H9 (cell line): ENCODE results near the gene RIGI. TPM values are rescaled to one million over a fixed set of nuclear protein-coding genes. Genes with fewer than 3 reads are reported as not detected.
"Not testable (repeated sequence)": the region's sequence is repeated elsewhere in the genome, so short reads cannot be mapped to it uniquely, and the experiment has no call there.

Source experiments
- DNase-seq: peaks from one replicate; pipeline ENCODE4 v3.0.0-alpha.2; 2017
- H2AFZ ChIP-seq: one replicate; pipeline ENCODE4 v1.6.1; 2013; ENCODE audit warnings: mild to moderate bottlenecking, low read length, control low read depth, moderate library complexity
- H2AK5ac ChIP-seq: 2 replicates; pipeline ENCODE4 v1.6.1; 2013; ENCODE audit warnings: low read length, control low read depth, mixed read lengths; ENCODE audit not compliant: insufficient read length
- H2BK120ac ChIP-seq: one replicate; pipeline ENCODE4 v1.6.1; 2013; ENCODE audit warnings: low read depth, mild to moderate bottlenecking, low read length, control low read depth, inconsistent platforms; ENCODE audit not compliant: poor library complexity, severe bottlenecking
- H2BK12ac ChIP-seq: 2 replicates; pipeline ENCODE4 v1.6.1; 2013; ENCODE audit warnings: low read length, control low read depth, mixed read lengths, low read depth; ENCODE audit not compliant: insufficient read length
- H2BK15ac ChIP-seq: 2 replicates; pipeline ENCODE4 v1.6.1; 2013; ENCODE audit warnings: low read depth, low read length, control low read depth
- H2BK20ac ChIP-seq: one replicate; pipeline ENCODE4 v1.6.1; 2013; ENCODE audit warnings: low read depth, mild to moderate bottlenecking, low read length, control low read depth, inconsistent platforms; ENCODE audit not compliant: poor library complexity, severe bottlenecking
- H2BK5ac ChIP-seq: 2 replicates; pipeline ENCODE4 v1.6.1; 2013; ENCODE audit warnings: low read length, control low read depth, mixed read lengths; ENCODE audit not compliant: insufficient read length
- H3K14ac ChIP-seq: 2 replicates; pipeline ENCODE4 v1.6.1; 2013; ENCODE audit warnings: low read length, control low read depth; ENCODE audit not compliant: insufficient read depth
- H3K18ac ChIP-seq: 2 replicates; pipeline ENCODE4 v1.6.1; 2013; ENCODE audit warnings: low read depth, mild to moderate bottlenecking, mixed read lengths, low read length, control low read depth; ENCODE audit not compliant: insufficient read length
- H3K23ac ChIP-seq: 2 replicates; pipeline ENCODE4 v1.6.1; 2013; ENCODE audit warnings: low read length, control low read depth, mixed read lengths, low read depth; ENCODE audit not compliant: insufficient read length
- H3K23me2 ChIP-seq: 2 replicates; pipeline ENCODE4 v1.6.1; 2013; ENCODE audit warnings: low read depth, mild to moderate bottlenecking, mixed read lengths, low read length, control low read depth; ENCODE audit not compliant: insufficient read length, poor library complexity, severe bottlenecking
- H3K27ac ChIP-seq: 2 replicates; pipeline ENCODE4 v1.5.1; 2013; ENCODE audit warnings: low read length, control low read depth, mixed read lengths, low read depth; ENCODE audit not compliant: insufficient read length
- H3K27me3 ChIP-seq: 2 replicates; pipeline ENCODE4 v1.6.1; 2013; ENCODE audit warnings: low read length, control low read depth, inconsistent platforms; ENCODE audit not compliant: insufficient read depth
- H3K4ac ChIP-seq: 2 replicates; pipeline ENCODE4 v1.6.1; 2013; ENCODE audit warnings: low read depth, mild to moderate bottlenecking, control low read depth, inconsistent platforms, low read length, moderate library complexity
- H3K4me1 ChIP-seq: 2 replicates; pipeline ENCODE4 v1.6.1; 2013; ENCODE audit warnings: low read length, control low read depth, inconsistent platforms; ENCODE audit not compliant: insufficient read depth
- H3K4me2 ChIP-seq: 2 replicates; pipeline ENCODE4 v1.6.1; 2013; ENCODE audit warnings: low read length, control low read depth, mixed read lengths; ENCODE audit not compliant: insufficient read length, insufficient read depth
- H3K56ac ChIP-seq: 2 replicates; pipeline ENCODE4 v1.6.1; 2013; ENCODE audit warnings: low read depth, mild to moderate bottlenecking, mixed read lengths, low read length, control low read depth; ENCODE audit not compliant: insufficient read length
- H3K79me1 ChIP-seq: 2 replicates; pipeline ENCODE4 v1.6.1; 2013; ENCODE audit warnings: low read depth, mild to moderate bottlenecking, moderate library complexity, low read length, control low read depth, inconsistent platforms; ENCODE audit not compliant: insufficient read depth, poor library complexity, severe bottlenecking
- H3K79me2 ChIP-seq: 2 replicates; pipeline ENCODE4 v1.6.1; 2013; ENCODE audit warnings: low read length, control low read depth, inconsistent platforms; ENCODE audit not compliant: insufficient read depth
- H3K9ac ChIP-seq: 2 replicates; pipeline ENCODE4 v1.6.1; 2013; ENCODE audit warnings: low read length, control low read depth, mixed read lengths; ENCODE audit not compliant: insufficient read length; ENCODE audit errors: extremely low read depth
- H3K9me3 ChIP-seq: one replicate; pipeline ENCODE4 v1.6.1; 2013; ENCODE audit warnings: low read depth, low read length, inconsistent platforms; ENCODE audit not compliant: control insufficient read depth
- H3T11ph ChIP-seq: one replicate; pipeline ENCODE4 v1.6.1; 2013; ENCODE audit warnings: mild to moderate bottlenecking, low read length, control low read depth, inconsistent platforms
- H4K20me1 ChIP-seq: one replicate; pipeline ENCODE4 v1.6.1; 2013; ENCODE audit not compliant: control insufficient read depth, insufficient read length, insufficient read depth
- H4K5ac ChIP-seq: 2 replicates; pipeline ENCODE4 v1.6.1; 2013; ENCODE audit warnings: low read depth, mild to moderate bottlenecking, mixed read lengths, low read length, control low read depth; ENCODE audit not compliant: insufficient read length
- H4K8ac ChIP-seq: replicated peaks from 2 replicates; pipeline ENCODE4 v1.6.1; 2013; ENCODE audit warnings: low read length, control low read depth, mixed read lengths, low read depth; ENCODE audit not compliant: insufficient read length
- H4K91ac ChIP-seq: 2 replicates; pipeline ENCODE4 v1.6.1; 2013; ENCODE audit warnings: low read depth, mild to moderate bottlenecking, moderate library complexity, mixed read lengths, low read length, control low read depth; ENCODE audit not compliant: insufficient read length
- H3K27ac Mint-ChIP-seq, 3 experiments: 2 replicates in 2 of 3; 3 replicates in 1 of 3; pipeline ENCODE4 v1.8.0; 2020 to 2021; ENCODE audit warnings: mixed read lengths in 3 of 3, mild to moderate bottlenecking in 1 of 3, moderate library complexity in 1 of 3
- H3K27me3 Mint-ChIP-seq: 2 replicates; pipeline ENCODE4 v1.8.0; 2021; ENCODE audit warnings: low read depth, mild to moderate bottlenecking, moderate library complexity, mixed read lengths
- H3K36me3 Mint-ChIP-seq, 3 experiments: 2 replicates in 2 of 3; 3 replicates in 1 of 3; pipeline ENCODE4 v1.8.0; 2020 to 2021; ENCODE audit warnings: low read depth in 3 of 3, mixed read lengths in 3 of 3; ENCODE audit not compliant: insufficient read depth in 1 of 3
- H3K4me1 Mint-ChIP-seq, 2 experiments: 2 replicates each; pipeline ENCODE4 v1.8.0; 2020; ENCODE audit warnings: mixed read lengths in 2 of 2
- H3K4me3 Mint-ChIP-seq, 2 experiments: 2 replicates in 1 of 2; 3 replicates in 1 of 2; pipeline ENCODE4 v1.8.0; 2020 to 2021; ENCODE audit warnings: mild to moderate bottlenecking in 2 of 2, mixed read lengths in 2 of 2, moderate library complexity in 1 of 2
- H3K9me3 Mint-ChIP-seq, 2 experiments: 2 replicates in 1 of 2; 3 replicates in 1 of 2; pipeline ENCODE4 v1.8.0; 2020; ENCODE audit warnings: mild to moderate bottlenecking in 2 of 2, mixed read lengths in 2 of 2, moderate library complexity in 1 of 2
- CTCF ChIP-seq: fragments of 200-600 bp; sonication (generic); conservative IDR thresholded peaks from 3 replicates; pipeline ENCODE4 v1.8.0; 2021; ENCODE audit warnings: antibody characterized with exemption, mild to moderate bottlenecking
- WGBS: extraction: QIAGEN DNeasy Blood & Tissue Kit; methylation state at CpG from one replicate; pipeline ENCODE4 v1.1.7; 2013; ENCODE audit warnings: missing lambda C conversion rate, low lambda C conversion rate, mixed read lengths; ENCODE audit not compliant: insufficient read length; ENCODE audit errors: extremely low coverage; 5-methylcytosine and 5-hydroxymethylcytosine counted together
- total RNA-seq: library from RNA; stranded (reverse); gene quantifications from 2 replicates; pipeline ENCODE4 v1.2.1, GENCODE V29; 2021

RIGI gene
- total RNA-seq, 1 experiment from 2014 or later, result 4.1 TPM

DNA sequence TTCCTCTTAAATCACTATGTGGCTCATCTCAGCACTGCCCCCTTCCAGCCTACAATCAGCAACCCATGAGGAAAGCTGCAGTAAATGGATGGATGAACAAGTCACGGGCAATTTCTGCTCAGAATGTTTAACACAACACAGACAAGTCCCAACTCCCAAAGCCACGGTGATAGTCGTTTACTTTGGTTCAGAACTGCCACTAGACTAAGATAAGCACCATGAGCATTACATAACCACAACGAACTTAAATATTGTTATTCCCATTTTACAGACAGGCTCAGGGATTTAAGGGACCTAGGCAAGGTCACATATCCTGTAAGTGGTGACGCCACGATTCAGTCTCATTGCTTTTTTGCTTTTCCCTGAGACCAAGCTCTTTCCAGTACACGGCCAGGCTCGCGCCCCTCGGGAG, 24.2 kb upstream of the RIGI start:
- no peak overlapping the region for H2AFZ ChIP-seq

DNA sequence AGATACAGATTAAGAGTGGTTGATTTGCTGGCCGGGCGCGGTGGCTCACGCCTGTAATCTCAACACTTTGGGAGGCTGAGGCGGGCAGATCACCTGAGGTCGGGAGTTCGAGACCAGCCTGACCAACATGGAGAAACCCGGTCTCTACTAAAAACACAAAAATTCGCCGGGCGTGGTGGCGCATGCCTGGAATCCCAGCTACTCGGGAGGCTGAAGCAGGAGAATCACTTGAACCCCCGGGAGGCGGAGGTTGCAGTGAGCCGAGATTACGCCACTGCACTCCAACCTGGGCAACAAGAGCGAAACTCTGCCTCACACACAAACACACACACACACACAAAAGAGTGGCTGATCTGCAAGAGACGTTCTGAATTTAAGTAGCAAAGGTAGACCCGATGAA, 22.2 kb upstream of the RIGI start:
- not testable (repeated sequence) for H3K14ac ChIP-seq, H3K27me3 Mint-ChIP-seq, H4K5ac ChIP-seq, H3K27ac ChIP-seq, H3K4ac ChIP-seq, H2BK15ac ChIP-seq, H3K27me3 ChIP-seq, H2BK20ac ChIP-seq, H3K4me3 Mint-ChIP-seq, H3K18ac ChIP-seq, H3K9me3 Mint-ChIP-seq, H3K23me2 ChIP-seq, H3K9ac ChIP-seq, DNase-seq, H4K91ac ChIP-seq, H4K20me1 ChIP-seq, H3K4me2 ChIP-seq, H3K4me1 ChIP-seq, H4K8ac ChIP-seq, H2BK120ac ChIP-seq, H2BK5ac ChIP-seq, H3K56ac ChIP-seq, H3K9me3 ChIP-seq, H3K79me1 ChIP-seq, H2BK12ac ChIP-seq, H3T11ph ChIP-seq, H2AFZ ChIP-seq, H3K23ac ChIP-seq, H2AK5ac ChIP-seq, H3K27ac Mint-ChIP-seq
- no CpG with 5 or more reads among the region's 20 CpGs for WGBS
- Mint-ChIP-seq H3K4me1 (peaks cover 11 to 26% of the 10 kb centered on the region in 2 experiments), H3K36me3 (peaks cover 28 to 41% (median 37%) of the 10 kb centered on the region in 3 experiments)
- peaks cover 35% of the 10 kb centered on the region for H3K79me2 ChIP-seq

More for the DNA sequence above, 24.2 kb upstream of the RIGI start:
- Histone ChIP-seq H2BK20ac (no peak overlapping the region), H3K9ac (peak overlapping the region; percentile 94), H3K23me2 (no peaks in the 10 kb centered on the region), H2BK120ac (no peak overlapping the region), H4K5ac (no peak overlapping the region), H3K56ac (no peak overlapping the region), H3K18ac (peak overlapping the region; percentile 16), H3K4me1 (no peaks in the 10 kb centered on the region; the same call in 1 of the 2 replicates), H3K23ac (no peak overlapping the region), H4K91ac (no peak overlapping the region), H3K14ac (peak overlapping the region; percentile 55), H3T11ph (no peak overlapping the region), H2BK5ac (no peak overlapping the region), H2BK15ac (no peak overlapping the region), H3K79me1 (no peaks in the 10 kb centered on the region), H3K9me3 (no peaks in the 10 kb centered on the region), H4K20me1 (no peaks in the 10 kb centered on the region), H3K4ac (peak overlapping the region; percentile 8; the same call in 1 of the 2 replicates), H3K4me2 (peak overlapping the region; percentile 94), H3K27me3 (no peaks in the 10 kb centered on the region), H4K8ac (no peak overlapping the region), H2BK12ac (no peak overlapping the region), H3K27ac (peak overlapping the region; percentile 17), H3K79me2 (peaks cover 33% of the 10 kb centered on the region), H2AK5ac (no peak overlapping the region)
- H3K36me3 Mint-ChIP-seq, result peaks cover 17 to 32% (median 30%) of the 10 kb centered on the region in 3 experiments
- H3K27me3 Mint-ChIP-seq, result no peaks in the 10 kb centered on the region; the same call in 1 of the 2 replicates
- H3K27ac Mint-ChIP-seq, result peak overlapping the region; percentile 71 to 87 (median 87)
- no CpG with 5 or more reads among the region's 10 CpGs for WGBS
- H3K4me3 Mint-ChIP-seq, result peak overlapping the region; percentile 87 to 97
- DNase-seq, result no peak
- no peaks in the 10 kb centered on the region; a peak in 1 of 5 replicates for H3K9me3 Mint-ChIP-seq
- H3K4me1 Mint-ChIP-seq, result peaks cover 14 to 28% of the 10 kb centered on the region in 2 experiments
- TF ChIP-seq CTCF, result 0 out of 3 replicates have a peak, but pooled peaks have one; percentile 16
